ENCODE data around the gene IGSF23.
"Not testable (repeated sequence)": the region's sequence is repeated elsewhere in the genome, so short reads cannot be mapped to it uniquely, and the experiment has no call there.

DNA sequence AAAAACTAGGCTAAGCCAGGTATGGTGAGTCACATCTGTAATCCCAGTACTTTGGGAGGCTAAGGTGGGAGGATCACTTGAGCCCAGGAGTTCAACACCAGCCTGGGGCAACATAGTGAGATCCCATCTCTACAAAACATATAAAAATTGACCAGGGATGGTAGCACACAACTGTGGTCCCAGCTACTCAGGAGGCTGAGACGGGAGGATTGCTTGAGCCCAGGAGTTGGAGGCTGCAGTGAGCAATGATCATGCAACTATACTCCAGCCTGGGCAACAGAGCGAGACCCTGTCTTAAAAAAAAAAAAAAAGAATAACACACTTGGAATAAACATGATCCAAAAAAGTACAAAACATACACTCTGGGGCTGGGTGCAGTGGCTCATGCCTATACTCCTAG lies 56.7 kb downstream of the IGSF23 start:
- TF ChIP-seq, protein P1, sequence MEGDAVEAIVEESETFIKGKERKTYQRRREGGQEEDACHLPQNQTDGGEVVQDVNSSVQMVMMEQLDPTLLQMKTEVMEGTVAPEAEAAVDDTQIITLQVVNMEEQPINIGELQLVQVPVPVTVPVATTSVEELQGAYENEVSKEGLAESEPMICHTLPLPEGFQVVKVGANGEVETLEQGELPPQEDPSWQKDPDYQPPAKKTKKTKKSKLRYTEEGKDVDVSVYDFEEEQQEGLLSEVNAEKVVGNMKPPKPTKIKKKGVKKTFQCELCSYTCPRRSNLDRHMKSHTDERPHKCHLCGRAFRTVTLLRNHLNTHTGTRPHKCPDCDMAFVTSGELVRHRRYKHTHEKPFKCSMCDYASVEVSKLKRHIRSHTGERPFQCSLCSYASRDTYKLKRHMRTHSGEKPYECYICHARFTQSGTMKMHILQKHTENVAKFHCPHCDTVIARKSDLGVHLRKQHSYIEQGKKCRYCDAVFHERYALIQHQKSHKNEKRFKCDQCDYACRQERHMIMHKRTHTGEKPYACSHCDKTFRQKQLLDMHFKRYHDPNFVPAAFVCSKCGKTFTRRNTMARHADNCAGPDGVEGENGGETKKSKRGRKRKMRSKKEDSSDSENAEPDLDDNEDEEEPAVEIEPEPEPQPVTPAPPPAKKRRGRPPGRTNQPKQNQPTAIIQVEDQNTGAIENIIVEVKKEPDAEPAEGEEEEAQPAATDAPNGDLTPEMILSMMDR (IDR thresholded peaks at IDR 0.05) = not testable (repeated sequence)
- not testable (repeated sequence) for TF ChIP-seq POLR2A (IDR thresholded peaks at IDR 0.05)

Data from adrenal gland (tissue), 5 donors.